Activated naive CD8-positive, alpha-beta T cell treated with anti-CD3 and anti-CD28 coated beads, Interleukin-2, amount 50 U/mL, for 16 hours (primary cell): ENCODE measurements around the gene BCL7A.

Experiments
- DNase-seq: peaks from one replicate; pipeline ENCODE4 v3.0.0-alpha.2; 2020; ENCODE audit warnings: low read depth, low spot score

Gene BCL7A

GRCh38 chr12:122001466-122002209 lies 20.0 kb upstream of the BCL7A start:
- DNase-seq, result no peak

DNA sequence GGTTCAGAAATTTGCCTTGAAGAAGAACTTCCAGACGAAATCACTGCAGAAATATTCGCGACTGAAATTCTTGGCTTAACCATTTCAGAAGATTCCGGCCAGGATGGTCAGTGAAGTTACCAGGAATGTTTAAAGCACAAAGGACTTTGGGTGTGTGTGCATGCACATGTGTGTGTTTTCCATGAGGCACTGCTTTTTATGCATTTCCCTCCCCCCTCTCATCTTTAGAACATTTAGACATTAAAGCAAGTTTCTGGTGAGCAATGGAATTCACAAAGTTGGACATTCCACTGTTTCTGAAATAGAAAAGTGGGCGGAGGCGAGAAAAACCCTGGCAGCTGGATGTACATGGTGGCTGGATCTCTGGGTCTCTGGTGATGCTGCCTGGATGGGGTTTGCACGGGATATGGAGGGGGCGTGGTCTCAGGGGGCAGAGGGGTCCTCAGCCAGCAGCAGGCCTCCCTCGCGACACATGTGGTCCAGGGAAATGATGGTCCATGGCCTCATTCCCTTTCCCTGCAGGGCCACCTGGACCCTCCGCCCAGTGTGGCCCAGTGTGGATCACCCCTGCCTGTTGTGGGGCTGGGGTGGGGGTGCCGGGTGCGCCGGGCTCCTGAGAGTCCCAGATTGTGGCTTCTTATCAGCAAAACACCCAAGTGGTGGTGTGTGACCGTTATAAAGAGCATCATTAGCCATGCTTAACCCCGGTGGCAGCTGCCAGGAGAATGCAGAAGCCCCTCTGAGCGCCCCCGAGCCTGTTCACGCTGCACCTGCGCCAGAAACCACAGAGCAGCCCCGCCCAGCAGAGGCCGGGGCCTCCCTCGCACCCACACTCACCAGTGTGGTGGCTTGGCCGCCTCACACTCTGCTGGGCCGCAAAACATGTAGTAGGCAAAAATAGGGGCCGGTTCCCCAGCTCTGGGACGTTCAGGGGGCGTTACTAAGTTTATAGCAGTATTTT lies 17.8 kb upstream of the BCL7A start:
- DNase-seq, result no peak

GRCh38 chr12:122004633-122005071 lies 17.0 kb upstream of the BCL7A start:
- no peak for DNase-seq

DNA sequence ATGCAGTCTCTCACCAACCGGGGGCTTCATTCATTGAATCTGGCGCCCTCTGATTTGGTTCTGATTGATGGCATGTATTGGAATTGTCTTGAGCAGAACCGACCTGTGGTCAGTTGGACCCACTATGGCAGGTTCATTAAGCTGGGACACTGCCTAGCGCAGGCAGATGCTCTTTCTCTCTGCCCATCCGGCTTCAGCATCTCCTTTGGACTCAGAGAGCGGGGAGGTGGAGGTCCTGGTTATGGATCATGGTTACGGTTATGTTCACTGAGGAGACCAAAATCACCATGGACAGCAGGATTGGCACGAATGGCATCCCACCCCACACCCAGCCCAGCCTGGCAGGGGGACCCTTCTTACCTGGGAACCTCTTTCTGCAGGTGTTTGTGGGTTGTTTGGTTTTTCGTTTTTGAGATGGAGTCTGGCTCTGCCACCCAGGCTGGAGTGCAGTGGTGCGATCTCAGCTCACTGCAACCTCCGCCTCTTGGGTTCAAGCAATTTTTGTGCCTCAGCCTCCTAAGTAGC lies 16.4 kb upstream of the BCL7A start:
- DNase-seq, result no peak

DNA sequence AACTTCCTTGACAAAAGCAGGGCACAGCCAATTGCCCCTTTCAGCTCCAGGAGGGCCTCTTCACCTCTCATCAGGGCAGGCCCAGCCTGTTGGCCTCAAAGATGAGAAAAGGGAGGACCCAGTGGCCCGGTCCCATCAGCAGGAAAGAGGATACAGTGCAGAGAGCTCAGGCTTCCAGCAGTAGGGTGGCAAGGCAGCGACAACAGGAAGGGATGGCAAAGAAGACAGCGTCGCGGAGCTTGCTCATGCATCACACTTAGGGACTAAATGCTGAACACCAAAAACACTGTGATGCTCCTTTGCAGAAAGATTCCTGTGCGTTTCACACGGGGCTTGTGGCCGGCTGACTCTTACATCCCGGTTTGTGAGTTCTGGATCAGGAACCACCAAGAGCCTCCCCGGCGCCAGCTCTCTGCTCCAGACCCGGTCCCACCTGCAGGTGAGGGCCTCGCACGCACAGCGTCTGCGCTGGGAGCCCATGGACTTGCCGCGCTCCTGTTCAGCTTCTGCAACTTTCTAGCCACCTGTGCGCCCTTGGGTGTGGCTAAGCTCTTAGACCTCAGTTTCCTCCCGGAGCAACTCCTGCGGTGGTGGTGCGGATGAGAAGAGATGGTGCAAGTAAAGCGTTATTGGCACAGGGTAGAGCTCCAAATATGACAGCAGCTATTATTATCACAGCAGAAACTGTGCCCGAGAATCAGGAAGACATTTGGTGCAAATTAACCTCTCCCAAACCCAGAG lies 15.3 kb upstream of the BCL7A start:
- DNase-seq, result no peak

DNA sequence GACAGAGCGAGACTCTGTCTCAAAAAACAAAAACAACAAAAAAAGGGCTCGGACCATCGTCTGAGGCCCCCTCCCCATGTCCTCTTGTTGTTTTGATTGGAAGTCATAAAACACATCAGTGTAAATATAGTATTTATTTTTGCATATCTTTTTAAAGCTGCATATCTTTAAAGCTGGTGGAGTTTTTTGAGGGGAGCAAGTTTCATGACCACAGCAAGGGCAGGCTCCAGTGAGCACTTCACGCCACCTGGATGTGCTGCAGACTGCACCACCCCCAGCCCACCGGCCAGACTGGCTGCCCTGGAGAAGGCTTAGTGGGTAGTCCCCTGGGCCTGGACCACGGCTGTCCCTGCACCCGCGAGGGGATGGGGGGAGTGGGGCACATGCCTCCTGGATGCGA lies 11.9 kb upstream of the BCL7A start:
- DNase-seq, result no peak

DNA sequence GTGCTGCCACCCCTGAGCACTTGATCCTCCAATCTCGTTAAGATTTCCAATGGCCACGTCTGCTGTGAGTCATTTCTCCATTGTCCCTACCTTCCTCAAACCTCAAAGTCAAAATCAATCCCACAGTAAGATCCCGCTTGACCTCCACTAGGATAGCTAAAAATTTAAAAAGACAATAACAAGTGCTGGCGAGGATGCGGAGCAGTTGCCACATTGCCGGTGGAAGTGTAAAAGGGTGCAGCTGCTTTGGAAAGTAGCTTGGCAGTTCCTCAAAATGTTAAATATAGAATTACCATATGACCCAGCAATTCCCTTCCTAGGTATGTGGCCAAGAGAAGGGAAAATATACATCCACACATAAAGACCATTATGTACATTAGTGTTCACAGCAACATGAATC lies 9.5 kb upstream of the BCL7A start:
- no peak for DNase-seq

DNA sequence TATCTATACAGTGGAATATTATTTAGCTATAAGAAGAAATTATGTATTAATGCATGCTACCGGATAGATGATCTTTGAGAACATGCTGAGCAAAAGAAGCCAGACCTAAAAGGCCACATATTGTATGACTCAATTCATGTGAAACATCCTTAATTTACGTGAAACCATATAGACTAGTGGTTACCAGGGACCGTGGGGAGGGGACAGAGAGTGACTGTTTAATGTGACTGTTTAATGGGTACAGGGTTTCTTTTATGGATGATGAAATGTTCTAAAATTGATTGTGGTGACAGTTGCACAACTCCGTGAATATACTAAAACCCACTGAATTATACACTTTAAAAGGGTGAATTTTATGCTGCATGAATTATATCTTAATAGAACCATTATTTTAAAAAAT lies 8.5 kb upstream of the BCL7A start:
- no peak for DNase-seq

DNA sequence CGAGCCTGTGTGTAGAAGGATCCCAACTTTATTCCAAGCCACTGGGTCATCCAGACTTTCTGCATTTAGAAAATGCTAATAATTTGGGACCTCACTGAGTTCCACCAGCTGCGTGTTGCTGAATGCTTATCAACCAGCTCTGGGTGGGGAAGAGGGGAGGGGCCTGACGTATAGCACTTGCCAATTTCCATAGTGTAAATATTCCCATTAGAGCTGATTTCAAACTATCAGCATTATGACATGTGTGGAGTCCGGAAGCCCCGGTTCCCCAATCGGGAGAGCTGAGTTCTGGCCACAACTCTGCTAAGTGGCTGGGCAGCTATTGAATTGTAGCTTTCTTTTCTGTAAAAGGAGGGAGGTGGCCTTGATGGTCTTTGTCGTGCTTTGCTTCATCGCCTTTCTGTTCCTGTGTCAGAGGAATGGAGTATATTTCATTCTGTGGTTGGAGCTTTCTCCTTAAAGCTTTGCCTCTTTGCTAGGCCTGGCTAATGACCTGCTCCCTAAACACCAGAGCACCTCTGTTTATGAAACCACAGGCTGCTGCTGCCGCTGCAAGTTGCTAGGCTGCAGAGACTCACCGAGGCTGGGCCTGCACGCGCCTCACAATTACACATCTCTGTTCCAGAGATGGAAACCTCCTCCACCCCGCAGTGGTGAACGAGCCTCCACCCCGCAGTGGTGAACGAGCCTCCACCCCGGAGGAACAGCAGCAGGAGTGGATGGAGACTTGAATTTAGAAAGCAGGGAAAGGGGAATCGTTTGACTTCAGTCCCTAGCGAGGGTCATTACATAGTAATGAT lies 7.7 kb upstream of the BCL7A start:
- DNase-seq, result no peak

DNA sequence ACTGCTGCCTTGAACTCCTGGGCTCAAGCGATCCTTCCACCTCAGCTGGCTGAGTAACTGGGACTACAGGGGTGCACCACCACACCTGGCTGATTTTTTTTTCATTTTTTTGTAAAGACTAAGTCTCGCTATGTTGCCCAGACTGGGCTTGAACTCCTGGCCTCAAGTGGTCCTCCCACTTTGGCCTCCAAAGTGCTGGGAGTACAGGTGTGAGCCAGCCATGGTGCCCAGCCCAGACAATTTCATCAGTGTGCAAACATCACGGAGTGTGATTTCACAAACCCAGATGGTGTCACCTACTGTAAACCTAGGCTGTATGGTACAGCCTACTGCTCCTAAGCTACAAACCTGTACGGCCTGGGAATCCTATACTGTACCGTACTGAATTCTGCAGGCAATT lies 6.9 kb upstream of the BCL7A start:
- no peak for DNase-seq

DNA sequence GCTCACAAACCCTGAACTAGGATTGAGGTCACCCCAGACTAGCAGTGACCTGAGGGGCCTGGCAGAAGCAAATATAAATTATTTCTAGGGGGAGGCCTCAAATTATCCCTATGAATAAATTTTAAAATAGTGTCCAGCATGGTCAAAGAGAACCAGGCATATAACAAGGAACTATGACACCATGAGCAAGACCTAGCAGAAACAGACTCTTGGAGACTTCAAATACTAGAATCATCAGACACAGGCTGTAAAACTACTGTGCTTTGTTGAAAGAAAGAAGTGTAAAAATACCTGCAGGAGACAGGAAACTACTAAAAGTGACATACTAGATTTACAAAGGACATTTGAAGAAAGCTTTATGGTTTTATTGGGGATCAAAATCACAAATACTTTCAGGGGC lies 3.2 kb upstream of the BCL7A start:
- no peak for DNase-seq

GRCh38 chr12:122018937-122019336 lies 2.7 kb upstream of the BCL7A start:
- DNase-seq, result no peak

- no peak for DNase-seq
These were observed 890 bp upstream of the BCL7A start for GRCh38 chr12:122020795-122021192.

GRCh38 chr12:122021193-122021821 lies 377 bp upstream of the BCL7A start:
- no peak for DNase-seq

- no peak for DNase-seq
These were observed 982 bp downstream of the BCL7A start for GRCh38 chr12:122022393-122023338.

DNA sequence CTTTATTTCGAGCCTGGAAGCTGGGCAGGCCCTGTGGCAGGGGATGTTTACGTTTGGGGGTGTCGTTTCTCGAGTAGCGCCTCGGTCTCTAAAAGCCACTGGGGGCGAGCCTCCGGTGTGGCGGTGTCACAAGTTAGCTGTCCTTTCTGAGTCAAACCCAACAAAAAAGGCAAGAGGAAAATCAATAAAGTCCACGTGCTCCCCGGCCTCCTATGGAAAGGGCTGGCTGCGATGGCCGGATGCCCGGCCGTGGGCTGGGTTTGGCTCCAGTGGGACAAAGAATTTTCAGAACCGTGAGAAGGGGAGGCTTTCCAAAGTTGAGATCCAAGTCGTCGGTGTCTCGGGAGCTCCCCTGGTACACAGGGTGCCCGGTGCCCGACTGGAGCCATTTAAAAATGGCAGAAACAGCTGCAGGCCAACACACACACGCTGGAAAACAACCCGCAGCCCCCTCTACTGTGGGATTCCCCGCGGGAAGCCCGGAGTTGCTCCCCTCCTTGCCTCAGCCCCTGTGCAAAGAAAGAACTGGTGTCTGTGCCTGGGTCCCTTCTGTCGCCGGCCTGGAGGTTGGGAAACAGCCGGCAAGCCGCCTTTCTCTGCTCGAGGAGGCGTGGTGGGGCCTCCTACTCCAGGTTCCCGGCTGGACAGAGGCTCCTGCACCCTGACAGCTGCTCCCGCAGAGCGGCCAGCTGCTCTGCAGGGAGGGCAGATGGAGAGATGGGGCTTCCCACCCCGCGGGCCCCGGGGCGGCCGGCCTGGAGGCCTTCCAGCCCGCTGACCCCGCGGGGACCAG lies 1.9 kb downstream of the BCL7A start:
- no peak for DNase-seq

DNA sequence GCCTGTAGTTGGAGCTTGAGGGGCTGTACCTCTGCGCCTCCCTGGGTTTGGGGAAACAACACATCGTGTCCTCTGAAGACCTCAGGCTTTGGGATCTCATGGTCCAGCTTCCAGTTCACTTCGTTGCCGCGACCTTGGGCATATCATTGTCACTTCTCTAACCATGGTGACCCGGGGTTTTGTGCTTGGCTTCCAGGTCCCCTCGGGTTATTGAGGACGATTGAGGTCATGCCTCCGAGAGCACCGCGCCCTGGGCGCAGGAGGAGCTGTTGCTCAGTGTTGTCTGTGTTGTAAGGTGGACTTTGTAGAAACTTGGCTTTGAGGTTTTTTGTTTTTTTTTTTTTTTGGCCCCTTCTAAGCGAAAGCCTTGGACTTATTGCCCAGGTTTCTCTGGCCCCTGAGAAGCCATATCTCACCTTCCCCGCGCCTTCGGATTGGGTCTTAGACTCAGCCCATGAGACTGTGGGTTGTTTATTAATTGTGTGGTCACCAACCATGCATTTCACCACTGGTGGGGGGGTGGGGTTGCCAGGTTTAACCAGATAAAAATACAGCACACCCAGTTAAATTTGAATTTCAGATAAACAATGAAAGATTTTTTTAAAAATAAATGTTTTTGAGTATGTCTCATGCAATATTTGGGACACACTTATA lies 2.6 kb downstream of the BCL7A start:
- no peak for DNase-seq

GRCh38 chr12:122026706-122027333 lies 5.1 kb downstream of the BCL7A start:
- no peak for DNase-seq
